ENCODE measurements around the gene RHOBTB3.
A peak's percentile ranks its signal among the peaks of the same experiment; 100 is the strongest.

RHOBTB3 gene

GRCh38 chr5:95761771-95762651 is 30.9 kb downstream of the RHOBTB3 start:
- no peak for DNase-seq

GRCh38 chr5:95762652-95763041 is 31.5 kb downstream of the RHOBTB3 start:
- no peak for DNase-seq

GRCh38 chr5:95763941-95764340 is 32.8 kb downstream of the RHOBTB3 start:
- no peak for DNase-seq

GRCh38 chr5:95768731-95769130 is 37.6 kb downstream of the RHOBTB3 start:
- DNase-seq: no peak

GRCh38 chr5:95770830-95771708 is 39.9 kb downstream of the RHOBTB3 start:
- DNase-seq: no peak

GRCh38 chr5:95771892-95772291 is 40.8 kb downstream of the RHOBTB3 start:
- DNase-seq: no peak

- no peak for DNase-seq
These were observed 42.4 kb downstream of the RHOBTB3 start for GRCh38 chr5:95773335-95774059.

- DNase-seq: no peak
These were observed 46.3 kb downstream of the RHOBTB3 start for GRCh38 chr5:95777441-95777840.

GRCh38 chr5:95778713-95779436 is 47.7 kb downstream of the RHOBTB3 start:
- no peak for DNase-seq

- no peak for DNase-seq
These were observed 48.5 kb downstream of the RHOBTB3 start for GRCh38 chr5:95779611-95780010.

GRCh38 chr5:95780597-95780996 is 49.5 kb downstream of the RHOBTB3 start:
- DNase-seq: no peak

GRCh38 chr5:95781101-95781583 is 50.0 kb downstream of the RHOBTB3 start:
- DNase-seq: peak; percentile 68

- no peak for DNase-seq
These were observed 51.0 kb downstream of the RHOBTB3 start for GRCh38 chr5:95782181-95782580.

GRCh38 chr5:95783661-95784060 is 52.5 kb downstream of the RHOBTB3 start:
- no peak for DNase-seq

GRCh38 chr5:95784514-95785302 is 53.6 kb downstream of the RHOBTB3 start:
- no peak for DNase-seq

- DNase-seq: no peak
These were observed 55.8 kb downstream of the RHOBTB3 start for GRCh38 chr5:95786821-95787418.

GRCh38 chr5:95788493-95788892 is 57.4 kb downstream of the RHOBTB3 start:
- DNase-seq: no peak

- no peak for DNase-seq
These were observed 60.6 kb downstream of the RHOBTB3 start for GRCh38 chr5:95791751-95792150.

GRCh38 chr5:95794070-95794516 is 63.0 kb downstream of the RHOBTB3 start:
- DNase-seq: no peak

GRCh38 chr5:95797301-95797700 is 66.2 kb downstream of the RHOBTB3 start:
- no peak for DNase-seq

All from right kidney (tissue), 1 donor.